ENCODE measurements around the gene TMEM150A.

DNA sequence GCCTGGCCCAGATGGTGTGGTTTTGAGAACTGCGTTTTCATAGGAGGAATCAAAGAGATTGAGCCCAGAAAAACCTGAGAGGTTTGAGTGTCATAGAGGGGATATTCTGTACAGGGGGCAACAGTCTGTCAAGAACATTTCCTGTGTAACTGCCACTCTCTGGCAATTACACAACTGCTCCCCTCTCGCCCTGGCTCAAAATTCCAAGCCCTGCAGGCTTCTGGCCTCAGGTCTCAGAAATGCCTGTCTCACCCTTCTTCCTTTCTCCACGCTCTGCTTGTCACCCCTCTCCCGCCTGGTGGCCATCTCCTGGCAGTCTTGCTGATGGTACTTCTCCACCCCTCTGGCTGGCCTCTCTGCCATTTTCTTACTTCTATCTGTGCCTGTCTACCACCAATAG lies 14.3 kb downstream of the TMEM150A start:
- TF ChIP-seq, protein P1, sequence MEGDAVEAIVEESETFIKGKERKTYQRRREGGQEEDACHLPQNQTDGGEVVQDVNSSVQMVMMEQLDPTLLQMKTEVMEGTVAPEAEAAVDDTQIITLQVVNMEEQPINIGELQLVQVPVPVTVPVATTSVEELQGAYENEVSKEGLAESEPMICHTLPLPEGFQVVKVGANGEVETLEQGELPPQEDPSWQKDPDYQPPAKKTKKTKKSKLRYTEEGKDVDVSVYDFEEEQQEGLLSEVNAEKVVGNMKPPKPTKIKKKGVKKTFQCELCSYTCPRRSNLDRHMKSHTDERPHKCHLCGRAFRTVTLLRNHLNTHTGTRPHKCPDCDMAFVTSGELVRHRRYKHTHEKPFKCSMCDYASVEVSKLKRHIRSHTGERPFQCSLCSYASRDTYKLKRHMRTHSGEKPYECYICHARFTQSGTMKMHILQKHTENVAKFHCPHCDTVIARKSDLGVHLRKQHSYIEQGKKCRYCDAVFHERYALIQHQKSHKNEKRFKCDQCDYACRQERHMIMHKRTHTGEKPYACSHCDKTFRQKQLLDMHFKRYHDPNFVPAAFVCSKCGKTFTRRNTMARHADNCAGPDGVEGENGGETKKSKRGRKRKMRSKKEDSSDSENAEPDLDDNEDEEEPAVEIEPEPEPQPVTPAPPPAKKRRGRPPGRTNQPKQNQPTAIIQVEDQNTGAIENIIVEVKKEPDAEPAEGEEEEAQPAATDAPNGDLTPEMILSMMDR (IDR thresholded peaks at IDR 0.05): no peak
- no peak for TF ChIP-seq ZFX (IDR thresholded peaks at IDR 0.05; ENCODE audit: borderline replicate concordance)
